H1 (cell line): Measurements from ENCODE around the gene CCL8.

ENCODE experiments used
- ASH2L ChIP-seq: fragments of 200-600, 300-600 bp; sonication (generic); IDR thresholded peaks from one replicate; pipeline ENCODE4 v1.7.1; 2017; ENCODE audit warnings: low read length
- BRCA1 ChIP-seq: IDR thresholded peaks from 2 replicates; pipeline ENCODE4 v1.6.1; 2012; ENCODE audit warnings: low read depth, low read length, improper control_type of control experiment
- EP300 ChIP-seq, 2 experiments: IDR thresholded peaks; 1 replicate in 1 of 2; 2 replicates in 1 of 2; pipeline ENCODE4 v1.6.1; 2011 to 2012; ENCODE audit warnings: low read depth in 2 of 2, low read length in 2 of 2, mild to moderate bottlenecking in 2 of 2, borderline replicate concordance in 1 of 2, inconsistent platforms in 1 of 2, moderate library complexity in 1 of 2
- NRF1 ChIP-seq: IDR thresholded peaks from 2 replicates; pipeline ENCODE4 v1.6.1; 2011; ENCODE audit warnings: mild to moderate bottlenecking, low read depth, low read length, improper control_type of control experiment
- POLR2A ChIP-seq, 2 experiments: IDR thresholded peaks; 1 replicate in 1 of 2; 2 replicates in 1 of 2; pipeline ENCODE4 v1.6.1; 2011; ENCODE audit warnings: low read depth in 2 of 2, low read length in 2 of 2, mild to moderate bottlenecking in 2 of 2; ENCODE audit errors: control extremely low read depth in 1 of 2
- YY1 ChIP-seq: IDR thresholded peaks from 2 replicates; pipeline ENCODE4 v1.6.1; 2011; ENCODE audit warnings: low read depth, mild to moderate bottlenecking, low read length
- TF ChIP-seq, protein P1 (sequence below): fragments of 300-600 bp; sonication (generic); IDR thresholded peaks from 2 replicates; pipeline ENCODE4 v1.7.1; 2012; ENCODE audit warnings: low read length, moderate library complexity, mild to moderate bottlenecking, inconsistent platforms; ENCODE audit not compliant: insufficient replicate concordance
- TF ChIP-seq, protein P2 (sequence below), 3 experiments: IDR thresholded peaks; 1 replicate in 2 of 3; 2 replicates in 1 of 3; pipeline versions ENCODE4 v1.5.1 to v1.6.1; 2011; ENCODE audit warnings: low read length in 3 of 3, mild to moderate bottlenecking in 3 of 3, inconsistent platforms in 2 of 3, low read depth in 1 of 3, moderate library complexity in 1 of 3; ENCODE audit not compliant: insufficient read depth in 1 of 3; ENCODE audit errors: control extremely low read depth in 1 of 3

DNA sequence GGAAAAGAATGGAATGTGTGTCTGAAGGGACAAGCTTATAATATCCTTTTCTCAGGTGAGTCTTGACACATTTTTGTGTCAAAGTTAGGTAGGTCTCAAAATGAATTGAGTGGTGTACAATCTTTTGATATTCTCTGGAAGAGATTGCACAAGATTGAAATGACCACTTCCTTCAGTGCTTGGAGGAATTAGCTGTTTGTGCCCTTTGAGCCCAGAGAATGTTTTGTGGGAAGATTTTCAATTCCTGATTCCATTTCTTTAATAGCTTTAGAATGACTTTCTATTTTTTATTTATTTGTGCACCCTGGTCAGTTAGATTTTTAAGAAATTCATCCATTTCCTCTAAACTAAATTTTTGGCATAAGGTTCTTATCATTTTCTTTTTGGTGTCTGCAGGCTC lies 35.4 kb downstream of the CCL8 start:
- TF ChIP-seq, protein P1, sequence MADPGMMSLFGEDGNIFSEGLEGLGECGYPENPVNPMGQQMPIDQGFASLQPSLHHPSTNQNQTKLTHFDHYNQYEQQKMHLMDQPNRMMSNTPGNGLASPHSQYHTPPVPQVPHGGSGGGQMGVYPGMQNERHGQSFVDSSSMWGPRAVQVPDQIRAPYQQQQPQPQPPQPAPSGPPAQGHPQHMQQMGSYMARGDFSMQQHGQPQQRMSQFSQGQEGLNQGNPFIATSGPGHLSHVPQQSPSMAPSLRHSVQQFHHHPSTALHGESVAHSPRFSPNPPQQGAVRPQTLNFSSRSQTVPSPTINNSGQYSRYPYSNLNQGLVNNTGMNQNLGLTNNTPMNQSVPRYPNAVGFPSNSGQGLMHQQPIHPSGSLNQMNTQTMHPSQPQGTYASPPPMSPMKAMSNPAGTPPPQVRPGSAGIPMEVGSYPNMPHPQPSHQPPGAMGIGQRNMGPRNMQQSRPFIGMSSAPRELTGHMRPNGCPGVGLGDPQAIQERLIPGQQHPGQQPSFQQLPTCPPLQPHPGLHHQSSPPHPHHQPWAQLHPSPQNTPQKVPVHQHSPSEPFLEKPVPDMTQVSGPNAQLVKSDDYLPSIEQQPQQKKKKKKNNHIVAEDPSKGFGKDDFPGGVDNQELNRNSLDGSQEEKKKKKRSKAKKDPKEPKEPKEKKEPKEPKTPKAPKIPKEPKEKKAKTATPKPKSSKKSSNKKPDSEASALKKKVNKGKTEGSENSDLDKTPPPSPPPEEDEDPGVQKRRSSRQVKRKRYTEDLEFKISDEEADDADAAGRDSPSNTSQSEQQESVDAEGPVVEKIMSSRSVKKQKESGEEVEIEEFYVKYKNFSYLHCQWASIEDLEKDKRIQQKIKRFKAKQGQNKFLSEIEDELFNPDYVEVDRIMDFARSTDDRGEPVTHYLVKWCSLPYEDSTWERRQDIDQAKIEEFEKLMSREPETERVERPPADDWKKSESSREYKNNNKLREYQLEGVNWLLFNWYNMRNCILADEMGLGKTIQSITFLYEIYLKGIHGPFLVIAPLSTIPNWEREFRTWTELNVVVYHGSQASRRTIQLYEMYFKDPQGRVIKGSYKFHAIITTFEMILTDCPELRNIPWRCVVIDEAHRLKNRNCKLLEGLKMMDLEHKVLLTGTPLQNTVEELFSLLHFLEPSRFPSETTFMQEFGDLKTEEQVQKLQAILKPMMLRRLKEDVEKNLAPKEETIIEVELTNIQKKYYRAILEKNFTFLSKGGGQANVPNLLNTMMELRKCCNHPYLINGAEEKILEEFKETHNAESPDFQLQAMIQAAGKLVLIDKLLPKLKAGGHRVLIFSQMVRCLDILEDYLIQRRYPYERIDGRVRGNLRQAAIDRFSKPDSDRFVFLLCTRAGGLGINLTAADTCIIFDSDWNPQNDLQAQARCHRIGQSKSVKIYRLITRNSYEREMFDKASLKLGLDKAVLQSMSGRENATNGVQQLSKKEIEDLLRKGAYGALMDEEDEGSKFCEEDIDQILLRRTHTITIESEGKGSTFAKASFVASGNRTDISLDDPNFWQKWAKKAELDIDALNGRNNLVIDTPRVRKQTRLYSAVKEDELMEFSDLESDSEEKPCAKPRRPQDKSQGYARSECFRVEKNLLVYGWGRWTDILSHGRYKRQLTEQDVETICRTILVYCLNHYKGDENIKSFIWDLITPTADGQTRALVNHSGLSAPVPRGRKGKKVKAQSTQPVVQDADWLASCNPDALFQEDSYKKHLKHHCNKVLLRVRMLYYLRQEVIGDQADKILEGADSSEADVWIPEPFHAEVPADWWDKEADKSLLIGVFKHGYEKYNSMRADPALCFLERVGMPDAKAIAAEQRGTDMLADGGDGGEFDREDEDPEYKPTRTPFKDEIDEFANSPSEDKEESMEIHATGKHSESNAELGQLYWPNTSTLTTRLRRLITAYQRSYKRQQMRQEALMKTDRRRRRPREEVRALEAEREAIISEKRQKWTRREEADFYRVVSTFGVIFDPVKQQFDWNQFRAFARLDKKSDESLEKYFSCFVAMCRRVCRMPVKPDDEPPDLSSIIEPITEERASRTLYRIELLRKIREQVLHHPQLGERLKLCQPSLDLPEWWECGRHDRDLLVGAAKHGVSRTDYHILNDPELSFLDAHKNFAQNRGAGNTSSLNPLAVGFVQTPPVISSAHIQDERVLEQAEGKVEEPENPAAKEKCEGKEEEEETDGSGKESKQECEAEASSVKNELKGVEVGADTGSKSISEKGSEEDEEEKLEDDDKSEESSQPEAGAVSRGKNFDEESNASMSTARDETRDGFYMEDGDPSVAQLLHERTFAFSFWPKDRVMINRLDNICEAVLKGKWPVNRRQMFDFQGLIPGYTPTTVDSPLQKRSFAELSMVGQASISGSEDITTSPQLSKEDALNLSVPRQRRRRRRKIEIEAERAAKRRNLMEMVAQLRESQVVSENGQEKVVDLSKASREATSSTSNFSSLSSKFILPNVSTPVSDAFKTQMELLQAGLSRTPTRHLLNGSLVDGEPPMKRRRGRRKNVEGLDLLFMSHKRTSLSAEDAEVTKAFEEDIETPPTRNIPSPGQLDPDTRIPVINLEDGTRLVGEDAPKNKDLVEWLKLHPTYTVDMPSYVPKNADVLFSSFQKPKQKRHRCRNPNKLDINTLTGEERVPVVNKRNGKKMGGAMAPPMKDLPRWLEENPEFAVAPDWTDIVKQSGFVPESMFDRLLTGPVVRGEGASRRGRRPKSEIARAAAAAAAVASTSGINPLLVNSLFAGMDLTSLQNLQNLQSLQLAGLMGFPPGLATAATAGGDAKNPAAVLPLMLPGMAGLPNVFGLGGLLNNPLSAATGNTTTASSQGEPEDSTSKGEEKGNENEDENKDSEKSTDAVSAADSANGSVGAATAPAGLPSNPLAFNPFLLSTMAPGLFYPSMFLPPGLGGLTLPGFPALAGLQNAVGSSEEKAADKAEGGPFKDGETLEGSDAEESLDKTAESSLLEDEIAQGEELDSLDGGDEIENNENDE: no peak
- TF ChIP-seq POLR2A (IDR thresholded peaks at IDR 0.05; ENCODE audit: control extremely low read depth in 1 of 2, low read depth in 2 of 2, low read length in 2 of 2) (no peak), EP300 (IDR thresholded peaks at IDR 0.05; ENCODE audit: borderline replicate concordance in 1 of 2, low read depth in 2 of 2, low read length in 2 of 2) (no peak), BRCA1 (no peak), YY1 (no peak), ASH2L (no peak), NRF1 (no peak)
- TF ChIP-seq, protein P2, sequence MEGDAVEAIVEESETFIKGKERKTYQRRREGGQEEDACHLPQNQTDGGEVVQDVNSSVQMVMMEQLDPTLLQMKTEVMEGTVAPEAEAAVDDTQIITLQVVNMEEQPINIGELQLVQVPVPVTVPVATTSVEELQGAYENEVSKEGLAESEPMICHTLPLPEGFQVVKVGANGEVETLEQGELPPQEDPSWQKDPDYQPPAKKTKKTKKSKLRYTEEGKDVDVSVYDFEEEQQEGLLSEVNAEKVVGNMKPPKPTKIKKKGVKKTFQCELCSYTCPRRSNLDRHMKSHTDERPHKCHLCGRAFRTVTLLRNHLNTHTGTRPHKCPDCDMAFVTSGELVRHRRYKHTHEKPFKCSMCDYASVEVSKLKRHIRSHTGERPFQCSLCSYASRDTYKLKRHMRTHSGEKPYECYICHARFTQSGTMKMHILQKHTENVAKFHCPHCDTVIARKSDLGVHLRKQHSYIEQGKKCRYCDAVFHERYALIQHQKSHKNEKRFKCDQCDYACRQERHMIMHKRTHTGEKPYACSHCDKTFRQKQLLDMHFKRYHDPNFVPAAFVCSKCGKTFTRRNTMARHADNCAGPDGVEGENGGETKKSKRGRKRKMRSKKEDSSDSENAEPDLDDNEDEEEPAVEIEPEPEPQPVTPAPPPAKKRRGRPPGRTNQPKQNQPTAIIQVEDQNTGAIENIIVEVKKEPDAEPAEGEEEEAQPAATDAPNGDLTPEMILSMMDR (IDR thresholded peaks at IDR 0.05; ENCODE audit: control extremely low read depth in 1 of 3, insufficient read depth in 1 of 3, low read depth in 1 of 3, low read length in 3 of 3): no peak
